Measurements from ENCODE around the gene CELF2.

DNA sequence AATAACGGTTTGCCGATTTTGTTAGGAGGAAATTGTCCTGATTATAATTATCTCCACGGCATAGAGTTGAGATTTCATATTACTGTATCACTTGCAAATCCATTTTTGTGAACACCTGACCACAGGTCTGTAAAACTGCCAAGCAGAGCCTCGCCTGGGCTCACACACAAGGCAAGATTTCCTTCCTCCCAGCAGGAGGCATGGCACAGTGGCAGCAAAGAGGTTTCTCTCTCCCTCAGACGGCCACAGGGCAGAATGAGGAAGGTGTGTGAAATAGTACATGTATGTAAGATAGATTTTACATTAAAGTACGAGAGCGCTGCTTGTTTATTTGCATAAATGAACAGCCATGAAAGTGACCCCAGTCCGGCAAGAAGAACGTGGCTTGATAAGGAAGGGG, 130.1 kb downstream of the CELF2 start:
- TF ChIP-seq, protein P1, sequence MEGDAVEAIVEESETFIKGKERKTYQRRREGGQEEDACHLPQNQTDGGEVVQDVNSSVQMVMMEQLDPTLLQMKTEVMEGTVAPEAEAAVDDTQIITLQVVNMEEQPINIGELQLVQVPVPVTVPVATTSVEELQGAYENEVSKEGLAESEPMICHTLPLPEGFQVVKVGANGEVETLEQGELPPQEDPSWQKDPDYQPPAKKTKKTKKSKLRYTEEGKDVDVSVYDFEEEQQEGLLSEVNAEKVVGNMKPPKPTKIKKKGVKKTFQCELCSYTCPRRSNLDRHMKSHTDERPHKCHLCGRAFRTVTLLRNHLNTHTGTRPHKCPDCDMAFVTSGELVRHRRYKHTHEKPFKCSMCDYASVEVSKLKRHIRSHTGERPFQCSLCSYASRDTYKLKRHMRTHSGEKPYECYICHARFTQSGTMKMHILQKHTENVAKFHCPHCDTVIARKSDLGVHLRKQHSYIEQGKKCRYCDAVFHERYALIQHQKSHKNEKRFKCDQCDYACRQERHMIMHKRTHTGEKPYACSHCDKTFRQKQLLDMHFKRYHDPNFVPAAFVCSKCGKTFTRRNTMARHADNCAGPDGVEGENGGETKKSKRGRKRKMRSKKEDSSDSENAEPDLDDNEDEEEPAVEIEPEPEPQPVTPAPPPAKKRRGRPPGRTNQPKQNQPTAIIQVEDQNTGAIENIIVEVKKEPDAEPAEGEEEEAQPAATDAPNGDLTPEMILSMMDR (IDR thresholded peaks at IDR 0.05) = no peak
- TF ChIP-seq POLR2A (IDR thresholded peaks at IDR 0.05) = no peak
- no peak for TF ChIP-seq EP300 (IDR thresholded peaks at IDR 0.05)
